H1 (cell line): Measurements from ENCODE around the gene CCDC180. TPM values are rescaled to one million over a fixed set of nuclear protein-coding genes. Genes with fewer than 3 reads are reported as not detected.

Source experiments
- CTCF ChIA-PET: fragments of 300-600 bp; sonication (Branson Sonifier 250); formaldehyde crosslinking; loops from one replicate; lab custom pipeline; 2021; ENCODE audit not compliant: partially characterized antibody; lab: Charles Lee
- POLR2A ChIA-PET: fragments of 300-600 bp; sonication (Branson Sonifier 250); formaldehyde crosslinking; loops from one replicate; lab custom pipeline; 2021; ENCODE audit warnings: inconsistent platforms; ENCODE audit not compliant: partially characterized antibody; lab: Charles Lee
- DNase-seq, 2 experiments: peaks; one replicate each; pipeline versions ENCODE4 v3.0.0 to v3.0.0-alpha.2; 2010 to 2022; ENCODE audit warnings: low spot score in 2 of 2, low read depth in 1 of 2, mixed read lengths in 1 of 2
- FAIRE-seq: peaks from 2 replicates; lab custom pipeline; 2011; peaks lifted over from hg19 to GRCh38; lab: Jason Lieb, UNC
- H2AFZ ChIP-seq: 2 replicates; pipeline ENCODE4 v1.8.1; 2012; ENCODE audit warnings: low read length, inconsistent platforms
- H2AK5ac ChIP-seq: 2 replicates; pipeline ENCODE4 v1.6.1; 2013; ENCODE audit warnings: low read depth, low read length
- H2BK120ac ChIP-seq: replicated peaks from 2 replicates; pipeline ENCODE3; 2013; ENCODE audit warnings: low read depth, low read length, inconsistent platforms
- H2BK12ac ChIP-seq: 2 replicates; pipeline ENCODE4 v1.6.1; 2013; ENCODE audit warnings: low read depth, low read length
- H2BK15ac ChIP-seq: 2 replicates; pipeline ENCODE4 v1.6.1; 2013; ENCODE audit warnings: low read length
- H2BK20ac ChIP-seq: 2 replicates; pipeline ENCODE4 v1.6.1; 2013; ENCODE audit warnings: low read length
- H2BK5ac ChIP-seq: 2 replicates; pipeline ENCODE4 v1.6.1; 2013; ENCODE audit warnings: low read depth, low read length
- H3K14ac ChIP-seq: 2 replicates; pipeline ENCODE4 v1.6.1; 2013; ENCODE audit warnings: inconsistent platforms; ENCODE audit not compliant: insufficient read length
- H3K18ac ChIP-seq: 2 replicates; pipeline ENCODE4 v1.6.1; 2013; ENCODE audit warnings: low read length; ENCODE audit errors: extremely low read depth
- H3K23ac ChIP-seq: 2 replicates; pipeline ENCODE4 v1.6.1; 2013; ENCODE audit warnings: inconsistent platforms; ENCODE audit not compliant: insufficient read length
- H3K23me2 ChIP-seq: 2 replicates; pipeline ENCODE4 v1.6.1; 2013; ENCODE audit warnings: low read depth, low read length
- H3K27ac ChIP-seq: 2 replicates; pipeline ENCODE4 v1.6.1; 2011; ENCODE audit warnings: low read depth, low read length, inconsistent platforms
- H3K27me3 ChIP-seq, 4 experiments: replicated peaks in 1 of 4; 1 replicate in 1 of 4; 2 replicates in 3 of 4; pipeline versions ENCODE4 v1.6.1 to v1.8.1; 2011 to 2013; ENCODE audit warnings: low read length in 3 of 4, mild to moderate bottlenecking in 3 of 4, inconsistent platforms in 2 of 4, mixed read lengths in 2 of 4, moderate library complexity in 1 of 4; ENCODE audit not compliant: control insufficient read depth in 3 of 4, insufficient read depth in 3 of 4; ENCODE audit errors: extremely low read depth in 1 of 4
- H3K36me3 ChIP-seq, 4 experiments: 2 replicates each; pipeline versions ENCODE4 v1.6.1 to v1.8.1; 2011 to 2013; ENCODE audit warnings: mild to moderate bottlenecking in 4 of 4, low read length in 3 of 4, moderate library complexity in 2 of 4, control low read depth in 1 of 4, inconsistent platforms in 1 of 4; ENCODE audit not compliant: insufficient read depth in 4 of 4, control insufficient read depth in 2 of 4
- H3K4ac ChIP-seq: replicated peaks from 2 replicates; pipeline ENCODE3; 2013; ENCODE audit warnings: low read length, low read depth, mixed read lengths, inconsistent platforms; ENCODE audit not compliant: insufficient read length
- H3K4me1 ChIP-seq, 4 experiments: replicated peaks in 1 of 4; 1 replicate in 1 of 4; 2 replicates in 3 of 4; pipeline versions ENCODE4 v1.6.1 to v1.8.1; 2011 to 2013; ENCODE audit warnings: low read length in 3 of 4, inconsistent platforms in 2 of 4, mixed read lengths in 1 of 4; ENCODE audit not compliant: insufficient read depth in 4 of 4, control insufficient read depth in 3 of 4
- H3K4me2 ChIP-seq, 2 experiments: 2 replicates each; pipeline versions ENCODE4 v1.6.1 to v1.8.1; 2011 to 2013; ENCODE audit warnings: low read depth in 2 of 2, low read length in 2 of 2, control low read depth in 1 of 2, inconsistent platforms in 1 of 2, mild to moderate bottlenecking in 1 of 2; ENCODE audit not compliant: insufficient read depth in 1 of 2
- H3K4me3 ChIP-seq, 4 experiments: fragments of 200-600, 300-600 bp in 1 of 4; sonication (generic), shearing (Covaris generic), sonication (Bioruptor Twin) in 1 of 4; 2 replicates each; pipeline versions ENCODE4 v1.5.1 to v1.8.1; 2011 to 2016; ENCODE audit warnings: low read length in 4 of 4, low read depth in 3 of 4, control low read depth in 2 of 4, inconsistent platforms in 2 of 4, mild to moderate bottlenecking in 2 of 4, mixed read lengths in 1 of 4, moderate library complexity in 1 of 4; ENCODE audit not compliant: insufficient read depth in 2 of 4; ENCODE audit errors: extremely low read depth in 1 of 4
- H3K56ac ChIP-seq: replicated peaks from 2 replicates; pipeline ENCODE3; 2013; ENCODE audit warnings: low read depth, mild to moderate bottlenecking, mixed read lengths, low read length, inconsistent platforms; ENCODE audit not compliant: insufficient read length
- H3K79me1 ChIP-seq: 2 replicates; pipeline ENCODE4 v1.6.1; 2013; ENCODE audit warnings: low read depth, low read length, control low read depth
- H3K79me2 ChIP-seq, 2 experiments: 2 replicates each; pipeline versions ENCODE4 v1.6.1 to v1.8.1; 2012 to 2013; ENCODE audit warnings: low read length in 2 of 2, mild to moderate bottlenecking in 2 of 2, inconsistent platforms in 1 of 2; ENCODE audit not compliant: insufficient read depth in 2 of 2, control insufficient read depth in 1 of 2
- H3K9ac ChIP-seq, 4 experiments: replicated peaks in 1 of 4; 1 replicate in 1 of 4; 2 replicates in 3 of 4; pipeline versions ENCODE4 v1.6.1 to v1.8.1; 2011 to 2013; ENCODE audit warnings: low read depth in 3 of 4, low read length in 3 of 4, control low read depth in 2 of 4, mild to moderate bottlenecking in 2 of 4, moderate library complexity in 2 of 4, inconsistent platforms in 1 of 4; ENCODE audit errors: extremely low read depth in 1 of 4
- H3K9me3 ChIP-seq, 2 experiments: 2 replicates each; pipeline versions ENCODE4 v1.6.1 to v1.8.1; 2012 to 2013; ENCODE audit warnings: mild to moderate bottlenecking in 2 of 2, moderate library complexity in 2 of 2, control low read depth in 1 of 2, inconsistent platforms in 1 of 2, low read depth in 1 of 2, low read length in 1 of 2, mixed read lengths in 1 of 2; ENCODE audit not compliant: insufficient read depth in 2 of 2
- H4K20me1 ChIP-seq, 2 experiments: replicated peaks in 1 of 2; 2 replicates each; pipeline versions ENCODE3 to v1.8.1; 2011 to 2013; ENCODE audit warnings: inconsistent platforms in 2 of 2, low read length in 2 of 2, mild to moderate bottlenecking in 1 of 2; ENCODE audit not compliant: insufficient read depth in 2 of 2, control insufficient read depth in 1 of 2
- H4K5ac ChIP-seq: 2 replicates; pipeline ENCODE4 v1.6.1; 2013; ENCODE audit warnings: low read length, low read depth, mixed read lengths, inconsistent platforms; ENCODE audit not compliant: insufficient read length
- H4K8ac ChIP-seq: 2 replicates; pipeline ENCODE4 v1.8.0; 2013; ENCODE audit warnings: mild to moderate bottlenecking, moderate library complexity, low read length, inconsistent platforms; ENCODE audit not compliant: insufficient read depth; ENCODE audit errors: extremely low read depth
- H4K91ac ChIP-seq: replicated peaks from 2 replicates; pipeline ENCODE3; 2013; ENCODE audit warnings: low read length, mixed read lengths, inconsistent platforms; ENCODE audit not compliant: insufficient read length
- BRCA1 ChIP-seq: IDR thresholded peaks from 2 replicates; pipeline ENCODE4 v1.6.1; 2012; ENCODE audit warnings: low read depth, low read length, improper control_type of control experiment
- MAFK ChIP-seq: IDR thresholded peaks from 2 replicates; pipeline ENCODE4 v1.6.1; 2012; ENCODE audit warnings: low read depth, mild to moderate bottlenecking, improper control_type of control experiment, low read length
- POU5F1 ChIP-seq: IDR thresholded peaks from 2 replicates; pipeline ENCODE4 v1.6.1; 2011; ENCODE audit warnings: low read depth, mild to moderate bottlenecking, low read length, moderate library complexity
- SP1 ChIP-seq: IDR thresholded peaks from 2 replicates; pipeline ENCODE4 v1.6.1; 2011; ENCODE audit warnings: low read depth, low read length
- TAF7 ChIP-seq: optimal IDR thresholded peaks from 2 replicates; pipeline ENCODE3; 2011; ENCODE audit warnings: low read depth, mild to moderate bottlenecking, inconsistent platforms, low read length, moderate library complexity, borderline replicate concordance
- TCF12 ChIP-seq: IDR thresholded peaks from 2 replicates; pipeline ENCODE4 v1.6.1; 2011; ENCODE audit warnings: low read depth, mild to moderate bottlenecking, low read length
- WGBS, 2 experiments: shearing (Covaris generic) in 1 of 2; methylation state at CpG; one replicate each; pipeline versions ENCODE4 v1.1.6 to v1.1.7; 2013 to 2015; ENCODE audit warnings: low lambda C conversion rate in 2 of 2, mixed read lengths in 2 of 2, inconsistent platforms in 1 of 2, low coverage in 1 of 2, missing lambda C conversion rate in 1 of 2; ENCODE audit not compliant: insufficient replicate concordance in 2 of 2, insufficient coverage in 1 of 2, insufficient read length in 1 of 2; ENCODE audit errors: extremely low coverage in 1 of 2, missing lambda C conversion rate in 1 of 2; 5-methylcytosine and 5-hydroxymethylcytosine counted together
- polyA plus RNA-seq, 7 experiments: library from polyadenylated mRNA; depleted of rRNA in 3 of 7; stranded (reverse) in 5 of 7; unstranded in 2 of 7; fragments of >200 nt in 5 of 7; fragments of 200-250 nt in 2 of 7; gene quantifications; 1 replicate in 5 of 7; 2 replicates in 1 of 7; 4 replicates in 1 of 7; pipeline versions ENCODE4 v1.2.1 to v1.2.3, GENCODE V29; 2011 to 2013; ENCODE audit warnings: missing spikeins in 2 of 7, mixed read lengths in 2 of 7
- total RNA-seq: library from RNA; stranded (reverse); fragmentation: NEBNext Ultra II Directional; extraction: Animal tissue kit (Norgen Biotek cat#: 25700); gene quantifications from 2 replicates; pipeline ENCODE4 v1.2.1, GENCODE V29; 2021
- TF ChIP-seq, protein P1 (sequence below): IDR thresholded peaks from 2 replicates; pipeline ENCODE4 v1.6.1; 2011; ENCODE audit warnings: low read depth, mild to moderate bottlenecking, low read length; ENCODE audit not compliant: insufficient read depth

Gene CCDC180
- total and polyA plus RNA-seq, 2 of the 8 experiments (the other 6 are each of a cell fraction or from before 2014, with no cell fraction given) = 2.6 to 8.2 TPM

DNA sequence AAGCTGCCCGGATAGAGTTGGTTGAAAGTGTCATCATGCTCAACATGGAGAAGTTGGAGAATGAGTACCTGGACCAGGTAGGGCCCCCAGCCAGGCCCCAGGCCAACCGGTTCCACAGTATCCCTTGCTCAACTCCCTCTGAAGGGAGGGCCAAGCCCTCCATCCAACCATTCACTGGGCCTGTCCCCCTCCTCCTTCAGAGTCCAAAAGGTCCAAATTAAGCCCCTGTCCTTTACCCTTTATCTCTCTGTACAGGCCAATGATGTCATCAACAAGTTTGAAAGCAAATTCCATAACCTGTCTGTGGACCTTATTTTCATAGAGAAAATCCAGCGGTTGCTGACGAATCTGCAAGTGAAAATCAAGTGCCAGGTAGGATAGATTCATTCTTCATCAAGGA is 47.2 kb downstream of the CCDC180 start:
- Histone ChIP-seq H2BK5ac (no peak overlapping the region), H2BK120ac (no peak overlapping the region), H2AK5ac (no peak overlapping the region), H2BK20ac (no peak overlapping the region), H4K20me1 (no peaks in the 10 kb centered on the region), H3K14ac (no peak overlapping the region), H3K27ac (no peak overlapping the region), H3K4me2 (no peak overlapping the region), H3K18ac (no peak overlapping the region), H4K5ac (no peak overlapping the region), H3K9me3 (no peaks in the 10 kb centered on the region), H3K23ac (no peak overlapping the region), H2BK12ac (no peak overlapping the region), H3K9ac (no peak overlapping the region), H3K4ac (no peak overlapping the region), H3K36me3 (peaks cover 0 to 5% (median 0%) of the 10 kb centered on the region in 4 experiments; a peak in 1 of 8 replicates), H3K27me3 (0 out of 7 replicates have a peak, but pooled peaks cover 0 to 2% (median 0%) of the 10 kb centered on the region in 4 experiments), H3K79me2 (no peaks in the 10 kb centered on the region), H4K8ac (no peak overlapping the region), H2BK15ac (no peak overlapping the region), H3K56ac (no peak overlapping the region), H3K4me3 (no peak overlapping the region), H4K91ac (no peak overlapping the region), H3K79me1 (no peaks in the 10 kb centered on the region), H2AFZ (no peak overlapping the region), H3K4me1 (no peaks in the 10 kb centered on the region), H3K23me2 (no peaks in the 10 kb centered on the region)
- FAIRE-seq (no peak), DNase-seq (no peak)
- WGBS, 2 experiments = 100% methylated on average over 4 of the region's 4 CpGs; no CpG with 5 or more reads in 1 of the 2 experiments
- ChIA-PET CTCF (no interaction called here), POLR2A (no interaction called here)
- no peak for TF ChIP-seq TCF12
- TF ChIP-seq BRCA1 = no peak
- no peak for TF ChIP-seq MAFK
- no peak for TF ChIP-seq SP1
- TF ChIP-seq, protein P1, sequence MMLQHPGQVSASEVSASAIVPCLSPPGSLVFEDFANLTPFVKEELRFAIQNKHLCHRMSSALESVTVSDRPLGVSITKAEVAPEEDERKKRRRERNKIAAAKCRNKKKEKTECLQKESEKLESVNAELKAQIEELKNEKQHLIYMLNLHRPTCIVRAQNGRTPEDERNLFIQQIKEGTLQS = no peak
- TF ChIP-seq POU5F1 = no peak
- no peak for TF ChIP-seq TAF7
